DMS114 treated with DMSO at 0.1 percent for 48 hours (cell line): ENCODE measurements around the gene OR52K2.
"Not testable (repeated sequence)": the region's sequence is repeated elsewhere in the genome, so short reads cannot be mapped to it uniquely, and the experiment has no call there.

Experiments used
- DNase-seq: peaks from one replicate; lab custom pipeline; 2025; ENCODE audit not compliant: unreplicated experiment; lab: John Stamatoyannopoulos, UW

Gene OR52K2

GRCh38 chr11:4448995-4449394 is at the start of gene OR52K2:
Gene OR52K2 (plus strand): TSS chr11:4449295. CDS start chr11:4449340, 45 bp downstream.
- no peak for DNase-seq

DNA sequence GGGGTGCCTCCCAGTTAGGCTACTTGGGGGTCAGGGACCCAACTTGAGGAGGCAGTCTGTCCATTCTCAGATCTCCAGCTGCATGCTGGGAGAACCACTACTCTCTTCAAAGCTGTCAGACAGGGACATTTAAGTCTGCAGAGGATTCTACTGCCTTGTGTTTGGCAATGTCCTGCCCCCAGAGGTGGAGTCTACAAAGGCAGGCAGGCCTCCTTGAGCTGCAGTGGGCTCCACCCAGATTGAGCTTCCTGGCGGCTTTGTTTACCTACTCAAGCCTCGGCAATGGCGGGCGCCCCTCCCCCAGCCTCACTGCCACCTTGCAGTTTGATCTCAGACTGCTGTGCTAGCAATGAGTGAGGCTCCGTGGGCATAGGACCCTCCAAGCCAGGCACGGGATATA is 42.9 kb upstream of the OR52K2 start:
- not testable (repeated sequence) for DNase-seq

DNA sequence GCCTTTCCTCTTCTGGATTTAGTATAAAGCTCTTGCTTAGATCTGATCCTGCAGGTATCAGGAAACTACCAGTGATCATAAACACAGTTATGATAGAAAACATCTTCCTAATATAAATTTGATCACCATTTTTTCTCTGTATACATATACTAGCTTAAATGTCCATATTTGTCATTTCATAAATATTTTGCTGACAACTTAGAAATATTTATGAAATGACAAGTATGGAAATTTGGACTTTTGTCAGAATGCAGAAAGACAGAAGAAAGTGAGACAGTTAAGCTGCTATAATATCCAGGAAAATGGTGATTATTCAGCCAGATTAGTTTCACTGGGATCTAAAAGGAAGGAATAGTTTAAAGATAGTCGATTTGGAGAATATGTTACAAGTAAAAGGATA is 32.8 kb upstream of the OR52K2 start:
- DNase-seq, result no peak

- no peak for DNase-seq
These were observed 32.3 kb upstream of the OR52K2 start for GRCh38 chr11:4416816-4417215.

GRCh38 chr11:4418403-4418802 is 30.7 kb upstream of the OR52K2 start:
- no peak for DNase-seq

DNA sequence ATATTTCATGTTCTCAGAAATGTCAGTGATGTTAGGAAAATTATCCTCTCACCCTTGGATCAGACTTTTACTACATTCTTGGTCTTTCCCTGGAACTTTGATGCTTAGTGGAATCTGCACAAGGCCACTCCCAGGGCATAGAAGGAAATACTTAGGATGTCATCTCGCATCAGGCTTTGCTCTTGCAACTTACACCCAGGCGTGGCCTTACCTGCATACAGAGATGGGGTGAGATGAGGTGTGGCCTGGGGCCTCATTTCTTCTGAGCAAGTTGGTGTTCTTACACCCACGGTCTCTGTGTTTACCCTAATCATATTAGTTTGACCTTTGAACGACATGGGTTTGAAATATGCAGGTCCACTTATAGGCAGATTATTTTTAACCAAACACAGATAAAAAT is 19.0 kb upstream of the OR52K2 start:
- no peak for DNase-seq

DNA sequence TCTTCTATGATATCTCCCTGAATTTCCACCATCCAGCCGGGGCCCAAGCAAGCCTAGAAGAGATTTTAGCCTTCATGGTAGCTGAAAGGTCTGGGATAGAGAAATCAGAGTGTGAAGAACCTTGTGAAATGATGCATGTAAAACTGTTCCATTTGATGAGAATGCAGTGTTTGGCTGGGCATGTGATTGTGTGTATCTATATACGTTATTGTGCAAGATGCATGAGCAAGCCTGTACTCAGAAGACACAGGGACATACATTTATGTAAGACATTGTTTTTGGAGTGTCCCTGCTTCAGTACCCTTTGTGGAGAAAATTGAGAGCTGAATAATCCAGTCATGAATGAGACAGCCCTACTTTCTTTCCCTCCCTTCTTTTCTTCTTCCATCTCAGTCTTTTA is 15.2 kb upstream of the OR52K2 start:
- DNase-seq, result no peak

GRCh38 chr11:4436411-4436810 is 12.7 kb upstream of the OR52K2 start:
- no peak for DNase-seq

- no peak for DNase-seq
These were observed 7.6 kb upstream of the OR52K2 start for GRCh38 chr11:4441515-4441914.

- DNase-seq, result no peak
These were observed 5.7 kb upstream of the OR52K2 start for GRCh38 chr11:4443232-4443891.

DNA sequence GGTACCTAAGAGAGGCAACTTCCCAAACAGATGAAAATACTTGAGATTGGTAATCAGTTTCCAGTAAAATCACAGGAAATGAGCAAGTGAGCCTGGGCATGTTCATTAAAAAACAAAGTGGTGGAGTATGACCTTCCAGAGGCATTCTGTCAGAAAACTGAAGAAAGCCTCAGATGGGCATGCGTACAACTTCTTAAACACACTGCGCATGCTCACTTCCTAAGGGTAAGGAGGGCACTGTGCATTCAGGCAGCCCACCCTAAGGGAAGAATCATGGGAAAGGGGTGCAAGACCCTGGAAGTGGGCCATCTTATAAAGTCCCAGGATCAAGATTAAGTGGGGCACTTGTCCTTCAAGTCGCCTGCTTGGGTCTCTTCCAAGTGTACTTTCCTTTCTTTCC is 4.0 kb downstream of the OR52K2 start:
- no peak for DNase-seq

DNA sequence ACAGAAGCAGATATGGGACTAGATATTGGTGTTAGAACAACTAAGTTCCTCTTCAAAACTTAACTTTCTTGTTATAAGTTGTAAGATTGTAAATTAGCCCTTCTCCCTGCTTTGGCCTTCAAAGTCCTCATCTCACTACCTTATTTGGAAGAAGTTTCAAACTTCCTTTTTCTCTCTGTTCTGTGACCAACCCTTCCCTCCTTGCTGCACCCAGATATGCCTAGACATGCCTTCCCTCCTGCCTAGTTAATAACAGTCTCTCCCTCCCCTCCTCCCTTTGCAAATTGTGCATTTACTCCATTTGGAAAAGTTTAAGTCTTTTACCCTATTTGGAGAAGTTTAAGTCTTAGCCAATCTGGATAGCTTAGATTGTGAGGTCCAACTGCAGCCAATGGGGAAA is 4.9 kb downstream of the OR52K2 start:
- DNase-seq, result no peak

- no peak for DNase-seq
These were observed 6.3 kb downstream of the OR52K2 start for GRCh38 chr11:4455419-4455818.

- no peak for DNase-seq
These were observed 10.4 kb downstream of the OR52K2 start for GRCh38 chr11:4459500-4459899.

DNA sequence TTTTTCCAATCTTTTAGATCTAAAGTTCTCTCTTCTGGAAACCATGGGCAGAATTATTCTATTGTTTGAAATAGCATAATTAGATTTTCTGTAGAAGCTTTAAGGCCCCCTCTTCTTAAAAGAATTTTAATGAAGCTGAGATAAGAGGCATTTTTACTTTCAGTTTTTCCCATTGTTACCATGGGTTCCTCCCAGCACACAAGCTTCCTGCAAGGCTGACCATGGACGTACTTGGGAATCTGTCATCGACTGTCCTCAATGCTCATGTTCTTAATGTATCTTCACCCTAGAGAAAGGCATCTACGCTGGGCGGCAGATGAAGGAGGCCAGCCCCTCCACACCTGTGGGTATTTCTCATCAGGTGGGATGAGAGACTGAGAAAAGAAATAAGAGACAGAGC is 11.1 kb downstream of the OR52K2 start:
- no peak for DNase-seq

GRCh38 chr11:4464216-4465159 is 15.4 kb downstream of the OR52K2 start:
- DNase-seq, result no peak

DNA sequence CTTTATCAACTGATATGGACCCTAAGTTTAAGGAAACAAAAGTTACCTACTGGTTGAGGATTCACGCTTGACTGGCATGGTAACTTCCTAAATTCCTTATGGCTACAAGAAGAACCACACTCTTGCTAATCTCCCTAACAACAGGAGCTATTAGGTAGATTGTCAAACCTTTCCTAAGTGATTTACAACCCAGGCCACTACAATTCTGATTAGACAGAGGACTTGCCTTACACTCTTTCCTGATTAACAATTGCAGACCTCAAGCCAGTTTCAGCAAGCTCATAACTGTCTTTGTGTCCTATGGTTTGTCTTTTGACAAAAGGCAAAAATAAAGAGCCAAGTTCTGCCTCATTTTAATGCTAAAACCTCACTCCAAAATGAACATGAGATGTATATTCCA is 16.3 kb downstream of the OR52K2 start:
- no peak for DNase-seq

GRCh38 chr11:4466131-4466870 is 17.2 kb downstream of the OR52K2 start:
- DNase-seq, result no peak

DNA sequence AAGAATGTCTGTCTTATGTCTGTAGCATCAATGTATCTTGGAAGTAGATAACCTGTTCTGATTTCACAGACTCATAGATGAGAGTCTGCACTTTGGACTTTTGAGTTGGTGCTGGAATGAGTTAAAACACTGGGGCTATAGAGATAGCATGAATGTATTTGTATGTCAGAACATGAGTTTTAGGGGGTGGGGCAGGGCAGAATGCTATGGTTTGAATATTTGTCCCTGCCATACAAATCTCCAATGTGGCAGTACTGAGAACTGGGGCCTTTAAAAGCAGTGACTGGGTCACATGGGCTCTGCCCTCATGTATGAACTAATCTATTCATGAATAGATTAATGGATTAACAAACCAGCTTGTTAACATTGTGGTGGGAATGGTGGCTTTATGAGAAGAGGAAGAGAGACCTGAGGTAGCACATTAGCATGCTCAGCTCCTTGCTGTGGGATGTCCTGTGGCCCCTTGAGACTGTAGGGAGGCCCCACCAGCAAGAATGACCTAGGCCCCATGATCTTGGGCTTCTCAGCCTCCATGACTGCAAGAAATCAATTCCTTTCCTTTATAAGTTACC is 17.9 kb downstream of the OR52K2 start:
- no peak for DNase-seq

- no peak for DNase-seq
These were observed 18.9 kb downstream of the OR52K2 start for GRCh38 chr11:4467811-4468606.

- DNase-seq, result no peak
These were observed 30.5 kb downstream of the OR52K2 start for GRCh38 chr11:4479644-4480043.
